DOHH2 (cell line): ENCODE results near the gene C12orf57.

Experiments used
- H3F3A ChIP-seq: fragments of 200-600 bp; sonication (generic), shearing (Covaris generic); 2 replicates; pipeline ENCODE4 v1.6.0; 2016; ENCODE audit warnings: antibody characterized with exemption, mild to moderate bottlenecking; ENCODE audit not compliant: control insufficient read depth, insufficient read depth
- H3K27ac ChIP-seq: fragments of 200-600 bp; sonication (generic); 2 replicates; pipeline ENCODE4 v1.5.1; 2014; ENCODE audit warnings: low read depth, mild to moderate bottlenecking, low read length, moderate library complexity
- H3K27me3 ChIP-seq: fragments of 200-600 bp; sonication (generic); 2 replicates; pipeline ENCODE4 v1.6.1; 2014; ENCODE audit warnings: mild to moderate bottlenecking, low read length, mixed read lengths; ENCODE audit not compliant: control insufficient read depth
- H3K36me3 ChIP-seq: fragments of 200-600 bp; sonication (generic); 2 replicates; pipeline ENCODE4 v1.6.1; 2014; ENCODE audit warnings: mild to moderate bottlenecking, low read length, moderate library complexity, mixed read lengths; ENCODE audit not compliant: control insufficient read depth
- H3K4me1 ChIP-seq: fragments of 200-600 bp; sonication (generic); 2 replicates; pipeline ENCODE4 v1.6.1; 2014; ENCODE audit warnings: mild to moderate bottlenecking, low read length, mixed read lengths; ENCODE audit not compliant: control insufficient read depth
- H3K4me2 ChIP-seq: fragments of 200-600 bp; sonication (generic); 2 replicates; pipeline ENCODE4 v1.6.0; 2014; ENCODE audit warnings: mild to moderate bottlenecking, low read length, moderate library complexity
- H3K4me3 ChIP-seq: fragments of 200-600 bp; sonication (generic); 2 replicates; pipeline ENCODE4 v1.5.1; 2014; ENCODE audit warnings: mild to moderate bottlenecking, low read length, mixed read lengths
- H3K79me2 ChIP-seq: fragments of 200-600 bp; sonication (generic); 2 replicates; pipeline ENCODE4 v1.6.1; 2014; ENCODE audit warnings: mild to moderate bottlenecking, low read length, mixed read lengths; ENCODE audit not compliant: control insufficient read depth
- H3K9me2 ChIP-seq: fragments of 200-600 bp; sonication (generic); replicated peaks from 2 replicates; pipeline ENCODE4 v1.6.1; 2014; ENCODE audit warnings: mild to moderate bottlenecking, low read length, mixed read lengths; ENCODE audit not compliant: control insufficient read depth
- H3K9me3 ChIP-seq: fragments of 200-600 bp; sonication (generic); 2 replicates; pipeline ENCODE4 v1.6.1; 2014; ENCODE audit warnings: antibody characterized with exemption, low read length, mixed read lengths; ENCODE audit not compliant: control insufficient read depth, insufficient read depth
- H4K20me1 ChIP-seq: fragments of 200-600 bp; sonication (generic); 2 replicates; pipeline ENCODE4 v1.6.0; 2014; ENCODE audit warnings: low read depth, mild to moderate bottlenecking, antibody characterized with exemption, low read length, moderate library complexity; ENCODE audit not compliant: control insufficient read depth, insufficient read depth
- EZH2phosphoT487 ChIP-seq: fragments of 200-600 bp; sonication (generic); IDR thresholded peaks from 2 replicates; pipeline ENCODE4 v1.6.1; 2017; ENCODE audit warnings: borderline replicate concordance, mild to moderate bottlenecking, antibody characterized with exemption, low read length, moderate library complexity, mixed read lengths
- TF ChIP-seq, protein P1 (sequence below): fragments of 200-600 bp; sonication (generic); IDR thresholded peaks from one replicate; pipeline ENCODE4 v1.5.1; 2014; ENCODE audit warnings: antibody characterized with exemption, mild to moderate bottlenecking, low read depth, low read length; ENCODE audit not compliant: poor library complexity, severe bottlenecking

Gene C12orf57

DNA sequence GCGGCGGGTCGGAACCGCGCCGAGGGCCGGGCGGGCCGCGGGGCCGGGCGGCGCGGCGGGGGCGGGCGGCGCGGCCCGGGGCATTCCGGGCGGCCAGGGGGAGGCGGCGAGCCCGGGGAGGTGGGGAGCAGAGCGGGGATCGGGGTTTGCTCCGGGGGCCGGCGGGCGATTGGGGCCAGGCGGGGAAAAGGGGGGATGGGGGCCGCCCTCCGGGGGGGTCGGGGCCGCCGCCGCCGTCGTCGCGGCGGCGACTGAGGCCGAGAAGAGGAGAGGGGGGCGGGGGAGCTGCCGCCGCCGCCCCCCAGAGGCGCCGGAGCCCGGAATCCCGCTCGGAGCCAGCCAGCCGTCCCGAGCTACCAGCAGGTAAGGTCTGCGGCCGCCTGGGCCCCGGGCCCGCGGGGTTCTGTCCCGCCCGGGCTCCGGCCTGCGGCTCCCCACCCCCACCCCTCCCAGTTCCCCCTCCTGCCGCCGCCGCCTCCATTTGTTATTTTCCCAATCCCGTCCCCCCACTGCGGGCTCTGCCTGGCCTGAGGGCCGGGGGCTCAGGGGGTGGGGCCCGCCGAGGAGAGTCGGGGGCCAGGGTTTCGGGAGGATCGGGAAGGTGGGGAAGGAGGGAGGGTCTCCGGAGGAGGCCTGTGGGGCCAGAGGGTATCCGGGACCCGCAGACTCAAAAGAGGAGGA is 15.7 kb upstream of the C12orf57 start:
- Histone ChIP-seq H3K9me3 (no peaks in the 10 kb centered on the region), H3K27ac (no peak overlapping the region), H3K36me3 (no peaks in the 10 kb centered on the region), H3K4me3 (peak overlapping the region; percentile 32; the same call in 1 of the 2 replicates), H4K20me1 (no peaks in the 10 kb centered on the region), H3K27me3 (peaks cover 52% of the 10 kb centered on the region), H3K79me2 (no peaks in the 10 kb centered on the region), H3K9me2 (no peaks in the 10 kb centered on the region), H3K4me1 (peaks cover 25% of the 10 kb centered on the region), H3F3A (peaks cover 5% of the 10 kb centered on the region; the same call in 1 of the 2 replicates), H3K4me2 (peak overlapping the region; percentile 25)
- peak; percentile 93; the same call in 1 of the 2 replicates for TF ChIP-seq EZH2phosphoT487
- TF ChIP-seq, protein P1, sequence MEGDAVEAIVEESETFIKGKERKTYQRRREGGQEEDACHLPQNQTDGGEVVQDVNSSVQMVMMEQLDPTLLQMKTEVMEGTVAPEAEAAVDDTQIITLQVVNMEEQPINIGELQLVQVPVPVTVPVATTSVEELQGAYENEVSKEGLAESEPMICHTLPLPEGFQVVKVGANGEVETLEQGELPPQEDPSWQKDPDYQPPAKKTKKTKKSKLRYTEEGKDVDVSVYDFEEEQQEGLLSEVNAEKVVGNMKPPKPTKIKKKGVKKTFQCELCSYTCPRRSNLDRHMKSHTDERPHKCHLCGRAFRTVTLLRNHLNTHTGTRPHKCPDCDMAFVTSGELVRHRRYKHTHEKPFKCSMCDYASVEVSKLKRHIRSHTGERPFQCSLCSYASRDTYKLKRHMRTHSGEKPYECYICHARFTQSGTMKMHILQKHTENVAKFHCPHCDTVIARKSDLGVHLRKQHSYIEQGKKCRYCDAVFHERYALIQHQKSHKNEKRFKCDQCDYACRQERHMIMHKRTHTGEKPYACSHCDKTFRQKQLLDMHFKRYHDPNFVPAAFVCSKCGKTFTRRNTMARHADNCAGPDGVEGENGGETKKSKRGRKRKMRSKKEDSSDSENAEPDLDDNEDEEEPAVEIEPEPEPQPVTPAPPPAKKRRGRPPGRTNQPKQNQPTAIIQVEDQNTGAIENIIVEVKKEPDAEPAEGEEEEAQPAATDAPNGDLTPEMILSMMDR: no peak

- no peaks in the 10 kb centered on the region for H4K20me1 ChIP-seq
- no peaks in the 10 kb centered on the region for H3K9me2 ChIP-seq
- H3K36me3 ChIP-seq: peaks cover 2% of the 10 kb centered on the region; the same call in 1 of the 2 replicates
- H3F3A ChIP-seq: peaks cover 5% of the 10 kb centered on the region; the same call in 1 of the 2 replicates
- TF ChIP-seq, protein P1: no peak
- TF ChIP-seq EZH2phosphoT487: no peak
- H3K4me2 ChIP-seq: peak overlapping the region; percentile 25
- H3K4me3 ChIP-seq: peak overlapping the region; percentile 32; the same call in 1 of the 2 replicates
- no peak overlapping the region for H3K27ac ChIP-seq
- no peaks in the 10 kb centered on the region for H3K9me3 ChIP-seq
- peaks cover 18% of the 10 kb centered on the region for H3K4me1 ChIP-seq
- H3K79me2 ChIP-seq: no peaks in the 10 kb centered on the region
- peaks cover 52% of the 10 kb centered on the region for H3K27me3 ChIP-seq
These were observed 15.0 kb upstream of the C12orf57 start for GRCh38 chr12:6928703-6929407.

DNA sequence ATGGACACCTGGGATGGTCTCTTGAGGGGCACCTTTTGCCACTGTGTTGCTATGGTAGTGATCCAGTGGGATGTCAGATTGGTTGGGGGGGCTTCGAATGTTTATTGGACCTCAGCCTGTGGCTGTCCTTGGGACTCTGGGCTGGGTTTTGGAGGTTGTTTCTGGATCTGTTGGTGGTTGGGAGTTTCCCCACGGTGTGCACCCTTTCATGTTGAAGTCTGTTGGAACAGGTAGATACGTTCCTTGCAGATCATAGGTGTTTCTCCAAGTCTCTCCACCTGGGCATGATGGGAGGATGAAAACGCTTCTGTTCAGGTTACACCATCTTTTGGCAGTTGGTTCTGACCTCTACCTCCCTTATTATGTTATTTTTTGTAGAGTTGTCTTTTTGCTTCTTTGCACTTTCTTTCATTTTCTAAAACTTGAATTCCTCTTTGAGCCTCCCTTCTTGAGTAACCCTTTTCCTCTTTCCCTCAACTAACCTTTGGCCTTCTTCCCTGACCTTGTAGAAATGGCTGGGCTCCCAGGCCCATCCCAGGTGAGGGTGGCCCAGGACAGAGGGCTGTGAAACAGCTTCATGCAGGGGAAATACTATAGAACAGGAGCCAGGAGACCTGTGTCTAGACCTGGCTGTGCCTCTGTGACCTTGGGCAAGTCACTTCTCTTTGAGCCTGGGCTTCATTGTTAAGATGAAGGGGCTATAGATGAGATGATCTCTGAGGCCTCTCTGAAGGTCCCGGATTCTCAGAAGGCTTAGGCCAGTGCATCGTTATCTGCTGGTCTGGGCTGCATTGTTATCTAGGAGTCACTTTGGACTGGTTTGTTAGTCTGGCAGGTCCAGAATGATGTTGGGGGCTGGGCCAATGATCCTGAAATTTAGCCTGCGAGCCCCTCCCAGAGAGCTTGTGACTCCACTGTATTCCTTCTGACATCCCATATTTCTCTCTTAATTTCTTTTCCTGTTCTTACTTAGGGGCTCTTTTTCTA is 14.1 kb upstream of the C12orf57 start:
- H3K4me2 ChIP-seq: no peak overlapping the region
- H3K4me1 ChIP-seq: peaks cover 9% of the 10 kb centered on the region
- no peaks in the 10 kb centered on the region for H3K79me2 ChIP-seq
- no peak overlapping the region for H3K4me3 ChIP-seq
- no peaks in the 10 kb centered on the region for H4K20me1 ChIP-seq
- H3F3A ChIP-seq: peaks cover 5% of the 10 kb centered on the region; the same call in 1 of the 2 replicates
- H3K36me3 ChIP-seq: peaks cover 2% of the 10 kb centered on the region; the same call in 1 of the 2 replicates
- H3K27me3 ChIP-seq: peaks cover 50% of the 10 kb centered on the region
- TF ChIP-seq EZH2phosphoT487: no peak
- TF ChIP-seq, protein P1: no peak
- H3K9me2 ChIP-seq: no peaks in the 10 kb centered on the region
- H3K27ac ChIP-seq: no peak overlapping the region
- H3K9me3 ChIP-seq: no peaks in the 10 kb centered on the region
